Loucy (cell line): ENCODE results near the gene PAEP.

Experiments
- CTCF ChIP-seq: fragments of 200-600 bp; sonication (generic); conservative IDR thresholded peaks from 2 replicates; pipeline ENCODE4 v1.5.1; 2014; ENCODE audit warnings: mild to moderate bottlenecking, antibody characterized with exemption, low read length
- EZH2phosphoT487 ChIP-seq: fragments of 200-600 bp; IDR thresholded peaks from 2 replicates; pipeline ENCODE4 v1.6.1; 2018; ENCODE audit warnings: antibody characterized with exemption, mild to moderate bottlenecking, moderate library complexity, borderline replicate concordance

GRCh38 chr9:135608294-135608998 lies 46.9 kb downstream of the PAEP start:
- TF ChIP-seq CTCF: no peak
- no peak for TF ChIP-seq EZH2phosphoT487
